ENCODE results near the gene TFAM.
"Not testable (repeated sequence)": the region's sequence is repeated elsewhere in the genome, so short reads cannot be mapped to it uniquely, and the experiment has no call there.

Gene TFAM

GRCh38 chr10:58397830-58398229 lies 12.6 kb downstream of the TFAM start:
- Histone ChIP-seq H3K4me1 (ENCODE audit: control insufficient read depth in 1 of 2, insufficient read depth in 2 of 2, low read length in 2 of 2) (no peaks in the 10 kb centered on the region), H3K27me3 (ENCODE audit: control insufficient read depth in 1 of 2, insufficient read depth in 2 of 2, low read length in 2 of 2) (no peaks in the 10 kb centered on the region), H3K36me3 (ENCODE audit: control insufficient read depth in 1 of 2, insufficient read depth in 2 of 2, low read length in 2 of 2) (peaks cover 8 to 23% of the 10 kb centered on the region in 2 donors), H3K9ac (ENCODE audit: low read depth in 1 of 2, low read length in 2 of 2) (no peak overlapping the region), H3K9me3 (ENCODE audit: control insufficient read depth in 1 of 2, low read length in 2 of 2) (no peaks in the 10 kb centered on the region), H3K4me3 (ENCODE audit: low read depth in 1 of 2, low read length in 2 of 2) (no peak overlapping the region), H3K27ac (ENCODE audit: low read depth, low read length) (no peak overlapping the region)

GRCh38 chr10:58399410-58399809 lies 14.2 kb downstream of the TFAM start:
- no peaks in the 10 kb centered on the region for H3K4me1 ChIP-seq (ENCODE audit: control insufficient read depth in 1 of 2, insufficient read depth in 2 of 2, low read length in 2 of 2)
- no peak overlapping the region for H3K9ac ChIP-seq (ENCODE audit: low read depth in 1 of 2, low read length in 2 of 2)
- H3K27ac ChIP-seq (ENCODE audit: low read depth, low read length): no peak overlapping the region
- H3K27me3 ChIP-seq (ENCODE audit: control insufficient read depth in 1 of 2, insufficient read depth in 2 of 2, low read length in 2 of 2): no peaks in the 10 kb centered on the region
- H3K9me3 ChIP-seq (ENCODE audit: control insufficient read depth in 1 of 2, low read length in 2 of 2): no peaks in the 10 kb centered on the region
- peaks cover 3 to 11% of the 10 kb centered on the region in 2 donors for H3K36me3 ChIP-seq (ENCODE audit: control insufficient read depth in 1 of 2, insufficient read depth in 2 of 2, low read length in 2 of 2)
- H3K4me3 ChIP-seq (ENCODE audit: low read depth in 1 of 2, low read length in 2 of 2): no peak overlapping the region

GRCh38 chr10:58400609-58401008 lies 15.4 kb downstream of the TFAM start:
- H3K27me3 ChIP-seq (ENCODE audit: control insufficient read depth in 1 of 2, insufficient read depth in 2 of 2, low read length in 2 of 2): no peaks in the 10 kb centered on the region
- no peak overlapping the region for H3K27ac ChIP-seq (ENCODE audit: low read depth, low read length)
- H3K36me3 ChIP-seq (ENCODE audit: control insufficient read depth in 1 of 2, insufficient read depth in 2 of 2, low read length in 2 of 2): no peaks in the 10 kb centered on the region
- no peak overlapping the region for H3K9ac ChIP-seq (ENCODE audit: low read depth in 1 of 2, low read length in 2 of 2)
- no peaks in the 10 kb centered on the region for H3K4me1 ChIP-seq (ENCODE audit: control insufficient read depth in 1 of 2, insufficient read depth in 2 of 2, low read length in 2 of 2)
- H3K9me3 ChIP-seq (ENCODE audit: control insufficient read depth in 1 of 2, low read length in 2 of 2): no peaks in the 10 kb centered on the region
- no peak overlapping the region for H3K4me3 ChIP-seq (ENCODE audit: low read depth in 1 of 2, low read length in 2 of 2)

- Histone ChIP-seq H3K36me3 (ENCODE audit: control insufficient read depth in 1 of 2, insufficient read depth in 2 of 2, low read length in 2 of 2) (no peaks in the 10 kb centered on the region), H3K4me3 (ENCODE audit: low read depth in 1 of 2, low read length in 2 of 2) (no peak overlapping the region), H3K27me3 (ENCODE audit: control insufficient read depth in 1 of 2, insufficient read depth in 2 of 2, low read length in 2 of 2) (no peaks in the 10 kb centered on the region), H3K27ac (ENCODE audit: low read depth, low read length) (no peak overlapping the region), H3K9ac (ENCODE audit: low read depth in 1 of 2, low read length in 2 of 2) (no peak overlapping the region), H3K9me3 (ENCODE audit: control insufficient read depth in 1 of 2, low read length in 2 of 2) (no peaks in the 10 kb centered on the region), H3K4me1 (ENCODE audit: control insufficient read depth in 1 of 2, insufficient read depth in 2 of 2, low read length in 2 of 2) (no peaks in the 10 kb centered on the region)
Measured at GRCh38 chr10:58404001-58404400, 18.8 kb downstream of the TFAM start.

- no peak overlapping the region for H3K4me3 ChIP-seq (ENCODE audit: low read depth in 1 of 2, low read length in 2 of 2)
- no peaks in the 10 kb centered on the region for H3K27me3 ChIP-seq (ENCODE audit: control insufficient read depth in 1 of 2, insufficient read depth in 2 of 2, low read length in 2 of 2)
- H3K4me1 ChIP-seq (ENCODE audit: control insufficient read depth in 1 of 2, insufficient read depth in 2 of 2, low read length in 2 of 2): no peaks in the 10 kb centered on the region
- no peak overlapping the region for H3K9ac ChIP-seq (ENCODE audit: low read depth in 1 of 2, low read length in 2 of 2)
- H3K27ac ChIP-seq (ENCODE audit: low read depth, low read length): no peak overlapping the region
- H3K9me3 ChIP-seq (ENCODE audit: control insufficient read depth in 1 of 2, low read length in 2 of 2): no peaks in the 10 kb centered on the region
- H3K36me3 ChIP-seq (ENCODE audit: control insufficient read depth in 1 of 2, insufficient read depth in 2 of 2, low read length in 2 of 2): no peaks in the 10 kb centered on the region
Measured at GRCh38 chr10:58409956-58410610, 24.9 kb downstream of the TFAM start.

GRCh38 chr10:58412502-58412961 lies 27.3 kb downstream of the TFAM start:
- Histone ChIP-seq H3K4me3 (ENCODE audit: low read depth in 1 of 2, low read length in 2 of 2) (no peak overlapping the region), H3K4me1 (ENCODE audit: control insufficient read depth in 1 of 2, insufficient read depth in 2 of 2, low read length in 2 of 2) (no peaks in the 10 kb centered on the region), H3K36me3 (ENCODE audit: control insufficient read depth in 1 of 2, insufficient read depth in 2 of 2, low read length in 2 of 2) (no peaks in the 10 kb centered on the region), H3K9ac (ENCODE audit: low read depth in 1 of 2, low read length in 2 of 2) (no peak overlapping the region), H3K27me3 (ENCODE audit: control insufficient read depth in 1 of 2, insufficient read depth in 2 of 2, low read length in 2 of 2) (no peaks in the 10 kb centered on the region), H3K27ac (ENCODE audit: low read depth, low read length) (no peak overlapping the region), H3K9me3 (ENCODE audit: control insufficient read depth in 1 of 2, low read length in 2 of 2) (no peaks in the 10 kb centered on the region)

GRCh38 chr10:58414270-58415041 lies 29.2 kb downstream of the TFAM start:
- Histone ChIP-seq H3K9me3 (ENCODE audit: control insufficient read depth in 1 of 2, low read length in 2 of 2) (no peaks in the 10 kb centered on the region), H3K27ac (ENCODE audit: low read depth, low read length) (no peak overlapping the region), H3K9ac (ENCODE audit: low read depth in 1 of 2, low read length in 2 of 2) (no peak overlapping the region), H3K27me3 (ENCODE audit: control insufficient read depth in 1 of 2, insufficient read depth in 2 of 2, low read length in 2 of 2) (no peaks in the 10 kb centered on the region), H3K4me1 (ENCODE audit: control insufficient read depth in 1 of 2, insufficient read depth in 2 of 2, low read length in 2 of 2) (no peaks in the 10 kb centered on the region), H3K4me3 (ENCODE audit: low read depth in 1 of 2, low read length in 2 of 2) (no peak overlapping the region), H3K36me3 (ENCODE audit: control insufficient read depth in 1 of 2, insufficient read depth in 2 of 2, low read length in 2 of 2) (no peaks in the 10 kb centered on the region)

GRCh38 chr10:58415757-58416156 lies 30.5 kb downstream of the TFAM start:
- no peaks in the 10 kb centered on the region for H3K9me3 ChIP-seq (ENCODE audit: control insufficient read depth in 1 of 2, low read length in 2 of 2)
- H3K9ac ChIP-seq (ENCODE audit: low read depth in 1 of 2, low read length in 2 of 2): no peak overlapping the region
- H3K4me1 ChIP-seq (ENCODE audit: control insufficient read depth in 1 of 2, insufficient read depth in 2 of 2, low read length in 2 of 2): no peaks in the 10 kb centered on the region
- H3K27ac ChIP-seq (ENCODE audit: low read depth, low read length): no peak overlapping the region
- H3K36me3 ChIP-seq (ENCODE audit: control insufficient read depth in 1 of 2, insufficient read depth in 2 of 2, low read length in 2 of 2): no peaks in the 10 kb centered on the region
- H3K4me3 ChIP-seq (ENCODE audit: low read depth in 1 of 2, low read length in 2 of 2): no peak overlapping the region
- no peaks in the 10 kb centered on the region for H3K27me3 ChIP-seq (ENCODE audit: control insufficient read depth in 1 of 2, insufficient read depth in 2 of 2, low read length in 2 of 2)

GRCh38 chr10:58417902-58418301 lies 32.7 kb downstream of the TFAM start:
- not testable (repeated sequence) for H3K9me3 ChIP-seq (ENCODE audit: control insufficient read depth in 1 of 2, low read length in 2 of 2); H3K9ac ChIP-seq (ENCODE audit: low read depth in 1 of 2, low read length in 2 of 2); H3K27me3 ChIP-seq (ENCODE audit: control insufficient read depth in 1 of 2, insufficient read depth in 2 of 2, low read length in 2 of 2); H3K36me3 ChIP-seq (ENCODE audit: control insufficient read depth in 1 of 2, insufficient read depth in 2 of 2, low read length in 2 of 2); H3K4me3 ChIP-seq (ENCODE audit: low read depth in 1 of 2, low read length in 2 of 2); H3K27ac ChIP-seq (ENCODE audit: low read depth, low read length); H3K4me1 ChIP-seq (ENCODE audit: control insufficient read depth in 1 of 2, insufficient read depth in 2 of 2, low read length in 2 of 2)

- no peak overlapping the region for H3K27ac ChIP-seq (ENCODE audit: low read depth, low read length)
- no peaks in the 10 kb centered on the region for H3K27me3 ChIP-seq (ENCODE audit: control insufficient read depth in 1 of 2, insufficient read depth in 2 of 2, low read length in 2 of 2)
- H3K36me3 ChIP-seq (ENCODE audit: control insufficient read depth in 1 of 2, insufficient read depth in 2 of 2, low read length in 2 of 2): no peaks in the 10 kb centered on the region
- peaks cover 0 to 4% of the 10 kb centered on the region in 2 donors for H3K9me3 ChIP-seq (ENCODE audit: control insufficient read depth in 1 of 2, low read length in 2 of 2)
- no peak overlapping the region for H3K9ac ChIP-seq (ENCODE audit: low read depth in 1 of 2, low read length in 2 of 2)
- H3K4me1 ChIP-seq (ENCODE audit: control insufficient read depth in 1 of 2, insufficient read depth in 2 of 2, low read length in 2 of 2): no peaks in the 10 kb centered on the region
- H3K4me3 ChIP-seq (ENCODE audit: low read depth in 1 of 2, low read length in 2 of 2): no peak overlapping the region
Measured at GRCh38 chr10:58424176-58424575, 39.0 kb downstream of the TFAM start.

Data from duodenal mucosa (tissue), 2 donors.